Stimulated activated naive B cell treated with anti-CD40 and anti-IgM and Interleukin-4, amounts not matched to agents 10 μg/mL and 1 μg/mL and 100 μg/mL, for 72 hours (primary cell): ENCODE results near the gene POLR1A.

Source experiments
- ATAC-seq, 2 donors: fragments of 150-1000 bp; cut with Tn5 transposase; replicated peaks; 2 replicates each; pipeline ENCODE4 v1.10.0; 2021; ENCODE audit warnings: moderate library complexity in 1 of 2
- DNase-seq: peaks from one replicate; pipeline ENCODE4 v3.0.0; 2021
- H3K27ac Mint-ChIP-seq: one replicate; pipeline ENCODE4 v1.8.0; 2022; ENCODE audit warnings: mild to moderate bottlenecking, mixed read lengths
- H3K27me3 Mint-ChIP-seq, 2 donors: one replicate each; pipeline ENCODE4 v1.8.0; 2022; ENCODE audit warnings: mixed read lengths in 2 of 2
- H3K36me3 Mint-ChIP-seq, 2 donors: one replicate each; pipeline ENCODE4 v1.8.0; 2022; ENCODE audit warnings: mixed read lengths in 2 of 2, mild to moderate bottlenecking in 1 of 2
- H3K4me1 Mint-ChIP-seq, 2 donors: one replicate each; pipeline ENCODE4 v1.8.0; 2022; ENCODE audit warnings: mixed read lengths in 2 of 2, mild to moderate bottlenecking in 1 of 2
- H3K4me3 Mint-ChIP-seq, 2 donors: one replicate each; pipeline ENCODE4 v1.8.0; 2022; ENCODE audit warnings: mild to moderate bottlenecking in 2 of 2, mixed read lengths in 2 of 2, moderate library complexity in 1 of 2
- H3K9me3 Mint-ChIP-seq, 2 donors: one replicate each; pipeline ENCODE4 v1.8.0; 2022; ENCODE audit warnings: mixed read lengths in 2 of 2, mild to moderate bottlenecking in 1 of 2

Gene POLR1A

DNA sequence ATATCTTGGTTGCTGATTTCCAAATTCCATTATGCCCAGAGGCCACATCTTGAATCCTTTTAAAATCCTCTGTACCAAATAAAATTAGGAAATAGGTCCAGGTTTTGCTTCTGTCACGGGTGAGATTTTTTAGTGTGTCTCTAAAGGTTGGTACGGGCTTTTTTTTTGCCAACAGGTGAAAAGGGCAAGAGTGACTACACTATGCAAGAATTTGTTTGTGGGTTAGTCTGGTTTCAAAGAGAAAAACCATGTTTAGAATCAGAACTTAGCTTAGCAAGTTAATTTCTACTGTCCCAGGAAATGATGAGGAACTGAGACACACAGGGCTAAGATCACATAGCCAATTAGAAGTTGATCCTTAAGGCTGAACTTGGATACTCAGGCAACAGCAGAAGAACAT lies 41.7 kb downstream of the POLR1A start:
- ATAC-seq (peak; percentile 14 to 45), DNase-seq (no peak)
- no peak overlapping the region for H3K4me3 Mint-ChIP-seq
- H3K9me3 Mint-ChIP-seq: no peaks in the 10 kb centered on the region
- H3K36me3 Mint-ChIP-seq: peaks cover 61 to 69% of the 10 kb centered on the region in 2 donors
- H3K27ac Mint-ChIP-seq: no peak overlapping the region
- H3K27me3 Mint-ChIP-seq: no peaks in the 10 kb centered on the region
- peaks cover 6 to 12% of the 10 kb centered on the region in 2 donors for H3K4me1 Mint-ChIP-seq

DNA sequence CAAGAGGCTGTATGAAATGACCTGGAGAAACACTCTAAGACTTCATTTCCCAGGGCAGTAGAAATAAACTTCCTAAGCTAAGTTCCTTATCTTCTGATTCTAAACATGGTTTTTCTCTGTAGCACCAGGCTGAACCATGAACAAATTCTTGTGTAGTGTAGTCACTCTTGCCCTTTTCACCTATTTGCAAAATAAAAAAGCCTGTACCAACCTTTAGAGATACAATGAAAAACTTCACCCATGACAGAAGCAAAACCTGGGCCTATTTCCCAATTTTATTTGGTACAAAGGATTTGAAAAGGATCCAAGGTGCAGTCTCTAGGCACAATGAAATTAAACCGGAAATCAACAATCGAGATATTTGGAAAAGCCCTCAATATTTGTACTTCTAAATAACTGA lies 43.6 kb downstream of the POLR1A start:
- H3K4me3 Mint-ChIP-seq: no peak overlapping the region
- H3K27ac Mint-ChIP-seq: no peak overlapping the region
- peaks cover 6 to 8% of the 10 kb centered on the region in 2 donors for H3K4me1 Mint-ChIP-seq
- no peak for DNase-seq
- no peaks in the 10 kb centered on the region for H3K27me3 Mint-ChIP-seq
- no peak for ATAC-seq
- no peaks in the 10 kb centered on the region for H3K9me3 Mint-ChIP-seq
- H3K36me3 Mint-ChIP-seq: peaks cover 62 to 75% of the 10 kb centered on the region in 2 donors

DNA sequence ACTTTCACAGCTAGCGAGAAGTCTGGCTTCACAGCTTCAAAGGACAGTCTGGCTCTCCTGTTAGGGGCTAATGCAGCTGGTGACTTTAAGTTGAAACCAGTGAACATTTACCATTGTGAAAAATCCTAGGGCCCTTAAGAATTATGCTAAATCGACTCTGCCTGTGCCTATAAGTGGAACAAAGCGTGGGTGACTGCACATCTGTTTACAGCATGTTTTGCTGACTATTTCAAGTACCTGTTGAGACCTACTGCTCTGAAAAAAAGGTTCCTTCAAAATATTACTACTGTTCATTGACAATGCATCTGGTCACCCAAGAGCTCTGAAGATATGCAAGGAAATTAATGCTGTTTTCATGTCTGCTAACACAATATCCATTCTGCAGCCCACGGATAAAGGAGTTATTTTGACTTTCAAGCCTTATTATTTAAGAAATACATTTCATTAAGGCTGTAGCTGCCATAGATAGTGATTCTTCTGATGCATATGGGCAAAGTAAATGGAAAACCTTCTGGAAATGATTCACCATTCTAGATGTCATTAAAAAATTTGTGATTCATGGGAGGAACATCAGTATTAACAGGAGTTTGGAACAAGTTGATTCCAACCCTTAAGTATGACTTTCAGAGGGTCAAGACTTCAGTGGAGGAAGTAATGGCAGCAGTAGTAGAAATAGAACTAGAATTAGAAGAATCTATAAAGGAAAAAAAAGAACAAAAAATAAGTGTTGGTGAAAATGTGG lies 48.9 kb downstream of the POLR1A start:
- Mint-ChIP-seq H3K9me3 (no peaks in the 10 kb centered on the region), H3K4me1 (no peaks in the 10 kb centered on the region), H3K27me3 (no peaks in the 10 kb centered on the region), H3K27ac (no peak overlapping the region), H3K4me3 (no peak overlapping the region), H3K36me3 (peaks cover 51 to 74% of the 10 kb centered on the region in 2 donors)
- DNase-seq (no peak), ATAC-seq (no peak)

DNA sequence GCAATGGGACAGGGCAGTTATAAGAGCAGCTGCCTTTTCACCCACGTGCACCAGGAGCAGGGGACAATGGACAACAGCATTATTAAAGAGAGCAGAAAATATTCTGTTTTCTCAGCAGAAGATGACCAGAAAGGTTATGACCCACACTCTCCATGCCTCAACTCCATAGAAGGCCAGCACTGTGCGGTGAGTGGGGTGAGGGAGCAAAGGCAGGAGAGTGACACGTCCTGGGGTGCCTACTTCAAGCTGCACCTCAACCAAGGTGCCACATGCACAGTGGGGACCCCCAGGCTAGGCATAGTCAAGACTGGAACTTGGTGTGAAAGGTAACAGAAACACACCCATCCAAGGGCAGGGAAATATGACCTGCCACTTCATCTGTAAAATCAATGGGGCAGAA lies 50.4 kb downstream of the POLR1A start:
- H3K4me3 Mint-ChIP-seq: no peak overlapping the region
- DNase-seq: no peak
- no peaks in the 10 kb centered on the region for H3K27me3 Mint-ChIP-seq
- no peak for ATAC-seq
- peak overlapping the region; percentile 42 for H3K27ac Mint-ChIP-seq
- H3K4me1 Mint-ChIP-seq: no peaks in the 10 kb centered on the region
- H3K36me3 Mint-ChIP-seq: peaks cover 43 to 65% of the 10 kb centered on the region in 2 donors
- H3K9me3 Mint-ChIP-seq: no peaks in the 10 kb centered on the region

DNA sequence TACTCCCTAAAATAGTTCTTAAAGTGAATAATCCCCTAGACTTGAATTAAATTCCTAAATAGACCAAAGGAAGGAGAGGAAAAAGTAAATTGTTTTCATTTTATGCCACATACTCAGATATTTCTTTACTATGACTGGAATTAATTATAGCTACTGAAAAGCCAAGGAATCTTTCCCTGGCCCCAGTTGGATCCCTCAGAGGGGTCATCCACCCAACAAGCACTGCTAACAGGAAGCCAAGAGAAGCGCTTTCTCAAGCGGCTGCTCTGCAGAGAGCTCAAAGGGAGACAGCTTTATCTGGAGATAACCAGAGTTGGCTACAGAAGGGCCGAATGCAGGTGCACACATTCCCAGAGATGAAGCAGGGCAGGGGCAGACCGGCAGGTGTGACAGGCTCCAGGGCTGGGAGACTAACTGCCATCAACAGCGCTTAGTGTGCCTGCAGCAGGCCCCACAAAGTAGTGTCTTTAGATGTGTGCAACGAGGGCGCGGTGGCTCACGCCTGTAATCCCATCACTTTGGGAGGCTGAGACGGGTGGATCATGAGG lies 51.1 kb downstream of the POLR1A start:
- ATAC-seq: no peak
- no peaks in the 10 kb centered on the region for H3K4me1 Mint-ChIP-seq
- H3K9me3 Mint-ChIP-seq: no peaks in the 10 kb centered on the region
- H3K27me3 Mint-ChIP-seq: no peaks in the 10 kb centered on the region
- no peak overlapping the region for H3K4me3 Mint-ChIP-seq
- DNase-seq: no peak
- H3K36me3 Mint-ChIP-seq: peaks cover 42 to 71% of the 10 kb centered on the region in 2 donors
- H3K27ac Mint-ChIP-seq: peak overlapping the region; percentile 42

DNA sequence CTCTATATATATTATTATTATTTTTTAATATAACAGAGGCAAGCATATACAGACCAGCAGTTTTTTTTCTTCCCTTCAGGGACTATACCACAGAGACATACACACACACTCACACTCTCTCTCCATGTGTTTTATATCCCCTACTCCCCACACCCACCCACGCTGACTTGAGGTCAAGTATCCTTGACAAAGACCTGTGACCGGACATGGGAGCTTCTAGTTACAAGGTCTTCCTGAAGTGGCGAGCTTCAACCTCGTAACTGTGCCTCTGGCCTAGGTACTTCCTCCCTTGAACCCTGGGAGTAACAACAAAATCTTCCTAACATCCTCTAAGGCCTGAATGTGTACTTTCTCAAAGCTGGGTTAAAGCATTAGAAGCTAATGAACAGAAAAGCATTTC lies 52.5 kb downstream of the POLR1A start:
- Mint-ChIP-seq H3K36me3 (peaks cover 45 to 70% of the 10 kb centered on the region in 2 donors), H3K4me1 (no peaks in the 10 kb centered on the region), H3K9me3 (no peaks in the 10 kb centered on the region), H3K27ac (no peak overlapping the region), H3K4me3 (no peak overlapping the region), H3K27me3 (no peaks in the 10 kb centered on the region)
- ATAC-seq (no peak), DNase-seq (no peak)

DNA sequence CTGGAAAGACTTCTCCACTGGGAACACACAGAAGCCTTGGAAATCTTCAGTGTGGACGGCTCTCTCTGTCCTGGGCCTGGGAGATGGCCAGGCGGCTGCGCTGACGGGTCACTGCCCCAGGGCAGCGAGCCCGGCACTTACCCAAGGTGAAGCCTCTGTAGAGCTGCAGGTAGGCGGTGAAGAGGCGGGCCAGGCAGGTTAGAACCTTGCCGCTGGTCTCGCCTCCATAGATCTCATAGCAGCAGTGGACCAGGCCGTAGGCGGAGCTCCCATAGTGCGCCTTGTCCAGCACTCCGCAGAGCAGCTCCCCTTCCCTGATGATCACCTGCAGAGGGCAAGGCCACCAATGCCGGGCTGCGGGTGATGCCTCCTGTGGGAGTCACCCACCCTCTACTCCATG lies 53.0 kb downstream of the POLR1A start:
- peaks cover 45 to 66% of the 10 kb centered on the region in 2 donors for H3K36me3 Mint-ChIP-seq
- no peak overlapping the region for H3K27ac Mint-ChIP-seq
- no peaks in the 10 kb centered on the region for H3K9me3 Mint-ChIP-seq
- H3K27me3 Mint-ChIP-seq: no peaks in the 10 kb centered on the region
- H3K4me3 Mint-ChIP-seq: no peak overlapping the region
- no peak for ATAC-seq
- H3K4me1 Mint-ChIP-seq: no peaks in the 10 kb centered on the region
- no peak for DNase-seq

DNA sequence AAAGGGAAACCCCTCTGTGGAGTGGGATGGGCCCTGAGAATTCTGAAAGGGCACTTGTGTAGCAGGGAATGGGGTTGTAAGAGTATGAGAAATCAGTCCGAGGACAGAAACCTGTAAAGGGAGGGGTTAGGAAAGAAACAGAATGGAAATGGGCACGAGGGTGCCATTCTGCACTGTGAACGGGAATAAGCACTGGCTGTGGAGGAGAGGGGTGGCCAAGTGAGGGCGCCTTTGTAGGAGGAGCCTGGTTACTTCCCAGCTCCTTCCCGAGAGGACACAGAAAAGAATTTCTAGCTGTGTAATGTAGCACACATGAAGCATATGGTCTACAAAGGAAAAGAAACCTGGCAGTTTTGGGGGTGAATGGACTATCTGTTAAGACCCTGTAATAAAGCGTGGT lies 53.4 kb downstream of the POLR1A start:
- DNase-seq (no peak), ATAC-seq (no peak)
- H3K27me3 Mint-ChIP-seq: no peaks in the 10 kb centered on the region
- H3K4me1 Mint-ChIP-seq: no peaks in the 10 kb centered on the region
- peaks cover 42 to 64% of the 10 kb centered on the region in 2 donors for H3K36me3 Mint-ChIP-seq
- H3K9me3 Mint-ChIP-seq: no peaks in the 10 kb centered on the region
- no peak overlapping the region for H3K4me3 Mint-ChIP-seq
- no peak overlapping the region for H3K27ac Mint-ChIP-seq

DNA sequence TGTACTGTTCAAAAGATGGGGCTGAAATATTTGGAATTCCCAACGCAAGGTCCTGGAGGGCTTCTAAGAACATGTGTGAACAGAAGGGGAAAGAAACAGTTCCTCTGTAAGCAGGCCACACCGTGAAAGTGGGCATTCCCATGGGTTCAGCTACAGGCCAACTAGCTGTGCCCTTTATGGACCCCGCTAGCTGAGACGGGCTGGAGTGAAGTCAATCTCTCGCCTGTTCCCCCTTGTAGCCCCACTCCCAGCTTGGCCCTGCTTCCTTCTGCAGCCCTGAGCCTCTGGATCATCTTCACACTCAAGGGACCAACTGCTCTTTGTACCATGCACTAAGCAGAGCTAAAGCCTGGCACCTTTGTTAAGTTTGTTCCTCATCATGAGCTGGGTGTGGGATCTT lies 55.4 kb downstream of the POLR1A start:
- ATAC-seq (no peak), DNase-seq (no peak)
- no peaks in the 10 kb centered on the region for H3K4me1 Mint-ChIP-seq
- peaks cover 40 to 65% of the 10 kb centered on the region in 2 donors for H3K36me3 Mint-ChIP-seq
- H3K27ac Mint-ChIP-seq: no peak overlapping the region
- H3K9me3 Mint-ChIP-seq: no peaks in the 10 kb centered on the region
- no peaks in the 10 kb centered on the region for H3K27me3 Mint-ChIP-seq
- H3K4me3 Mint-ChIP-seq: no peak overlapping the region

DNA sequence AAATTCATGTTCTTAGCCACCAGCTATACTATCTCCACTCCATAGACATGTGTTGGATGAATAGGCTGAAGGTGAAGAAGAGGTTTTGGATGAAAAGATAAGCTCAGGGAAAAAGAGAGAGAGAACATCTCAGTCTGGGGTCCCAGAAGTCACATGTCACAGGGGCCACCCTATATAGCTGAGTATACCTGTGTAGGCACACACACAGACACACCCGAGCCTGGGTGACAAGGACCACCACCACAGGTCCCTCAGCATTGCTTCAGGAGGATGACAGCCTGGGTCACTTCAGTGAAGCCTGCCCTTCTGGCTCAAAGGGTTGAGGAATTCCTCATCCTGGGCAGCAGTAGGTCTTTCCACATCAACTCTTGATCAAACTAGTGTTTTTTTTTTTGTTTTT lies 56.2 kb downstream of the POLR1A start:
- H3K4me3 Mint-ChIP-seq: no peak overlapping the region
- H3K27me3 Mint-ChIP-seq: no peaks in the 10 kb centered on the region
- no peaks in the 10 kb centered on the region for H3K9me3 Mint-ChIP-seq
- H3K4me1 Mint-ChIP-seq: peaks cover 0 to 1% of the 10 kb centered on the region in 2 donors
- no peak overlapping the region for H3K27ac Mint-ChIP-seq
- H3K36me3 Mint-ChIP-seq: peaks cover 47 to 65% of the 10 kb centered on the region in 2 donors
- ATAC-seq: no peak
- DNase-seq: no peak

DNA sequence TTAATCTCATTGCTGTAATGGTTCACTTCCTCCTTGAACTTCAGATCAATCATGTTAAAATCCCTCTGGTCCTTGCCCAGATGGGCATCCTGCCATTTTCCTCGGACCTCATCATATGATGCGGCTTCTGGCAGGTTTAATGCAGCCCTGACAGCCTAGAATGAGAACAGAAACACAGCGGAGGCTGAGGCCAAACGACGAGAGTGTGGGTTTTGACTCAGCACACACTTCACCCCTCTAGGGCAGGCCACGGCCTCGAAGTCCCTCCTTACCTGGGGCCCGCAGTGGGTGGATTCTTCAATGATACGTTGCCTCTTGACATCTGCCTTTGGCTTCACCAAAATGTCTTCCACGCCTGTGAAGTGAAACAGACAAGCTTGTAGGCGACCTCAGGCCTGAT lies 56.8 kb downstream of the POLR1A start:
- Mint-ChIP-seq H3K4me1 (peaks cover 0 to 1% of the 10 kb centered on the region in 2 donors), H3K27ac (no peak overlapping the region), H3K4me3 (no peak overlapping the region), H3K27me3 (no peaks in the 10 kb centered on the region), H3K9me3 (no peaks in the 10 kb centered on the region), H3K36me3 (peaks cover 45 to 62% of the 10 kb centered on the region in 2 donors)
- no peak for ATAC-seq
- no peak for DNase-seq

DNA sequence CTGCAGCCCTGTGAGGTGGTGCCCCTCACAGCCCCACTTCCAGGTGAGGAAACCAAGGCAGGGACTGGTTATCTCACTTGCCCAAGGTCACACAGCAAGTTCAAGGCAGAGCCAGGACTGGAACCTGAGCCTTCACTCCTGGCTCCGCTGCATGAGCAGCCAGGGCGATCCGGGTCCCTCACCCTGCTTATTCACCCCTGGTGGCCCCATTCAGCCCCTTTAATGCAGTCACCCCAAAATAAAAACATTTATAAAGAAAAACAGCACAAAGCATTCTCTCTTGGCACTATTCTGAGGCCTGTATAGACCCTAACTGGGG lies 57.3 kb downstream of the POLR1A start:
- no peak overlapping the region for H3K27ac Mint-ChIP-seq
- H3K36me3 Mint-ChIP-seq: peaks cover 44 to 62% of the 10 kb centered on the region in 2 donors
- peaks cover 0 to 1% of the 10 kb centered on the region in 2 donors for H3K4me1 Mint-ChIP-seq
- no peak overlapping the region for H3K4me3 Mint-ChIP-seq
- H3K9me3 Mint-ChIP-seq: no peaks in the 10 kb centered on the region
- ATAC-seq (no peak), DNase-seq (no peak)
- H3K27me3 Mint-ChIP-seq: no peaks in the 10 kb centered on the region

DNA sequence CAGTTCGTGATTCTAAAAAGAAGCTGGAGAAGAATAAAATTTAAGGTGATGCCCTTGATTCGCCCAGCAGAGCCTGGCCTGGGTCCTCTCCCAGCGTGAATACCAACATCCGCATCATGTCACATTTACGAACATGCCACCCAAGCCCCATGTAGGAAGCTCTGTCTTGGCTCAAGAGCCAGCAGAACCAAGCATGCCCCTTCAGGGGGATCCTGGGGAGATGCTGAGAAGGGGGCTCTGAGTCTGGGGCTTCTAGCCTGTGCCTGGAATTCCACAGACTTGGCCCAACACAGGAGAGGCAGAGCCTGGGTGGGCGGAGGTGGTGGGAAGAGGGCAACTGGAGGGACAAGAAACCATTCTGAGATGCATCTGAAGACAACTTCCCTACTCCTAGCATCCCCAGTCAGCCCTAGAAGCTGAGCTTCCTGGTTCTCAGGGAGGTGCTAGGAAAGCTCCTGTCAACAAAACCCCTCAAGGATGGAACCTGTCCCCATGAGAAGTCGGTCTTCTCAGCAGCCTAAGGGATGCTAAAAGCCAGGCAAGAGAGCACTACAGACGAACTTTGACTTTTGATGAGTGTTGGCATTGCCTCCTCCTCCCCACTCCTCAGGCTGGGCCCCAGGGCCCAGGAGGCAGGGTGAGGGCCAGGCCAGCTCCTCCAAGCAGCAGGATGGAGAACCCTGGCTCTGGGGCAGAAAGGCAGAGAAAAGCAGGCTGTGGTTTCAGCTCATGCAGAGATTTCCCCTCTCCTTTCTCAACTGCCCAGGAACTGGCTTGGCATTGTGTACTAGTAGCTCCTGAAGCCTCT lies 57.9 kb downstream of the POLR1A start:
- Mint-ChIP-seq H3K36me3 (peaks cover 46 to 63% of the 10 kb centered on the region in 2 donors), H3K27ac (no peak overlapping the region), H3K27me3 (no peaks in the 10 kb centered on the region), H3K9me3 (no peaks in the 10 kb centered on the region), H3K4me1 (peaks cover under 1 to 1% of the 10 kb centered on the region in 2 donors), H3K4me3 (no peak overlapping the region)
- ATAC-seq (no peak), DNase-seq (no peak)

DNA sequence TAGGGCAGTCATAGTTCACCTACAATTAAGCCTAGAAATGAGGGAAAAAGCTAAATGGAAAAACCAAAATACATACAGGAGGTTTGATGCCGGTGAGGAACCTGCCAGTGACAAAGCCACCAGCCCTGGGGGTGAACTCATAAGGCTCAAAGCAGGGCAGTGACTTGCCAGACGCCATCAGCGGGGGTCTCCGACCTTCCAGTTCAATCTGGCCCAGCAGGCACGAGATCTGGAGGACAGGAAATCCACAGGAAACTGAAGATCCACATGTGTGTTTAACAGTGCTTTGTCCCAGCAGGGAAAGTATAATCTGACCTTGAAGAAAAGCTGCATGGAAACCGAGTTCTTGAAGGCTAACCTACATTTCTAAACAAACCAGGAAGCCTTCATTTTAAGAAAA lies 60.1 kb downstream of the POLR1A start:
- ATAC-seq: no peak
- H3K9me3 Mint-ChIP-seq: no peaks in the 10 kb centered on the region
- H3K4me3 Mint-ChIP-seq: no peak overlapping the region
- peaks cover 8 to 14% of the 10 kb centered on the region in 2 donors for H3K4me1 Mint-ChIP-seq
- no peaks in the 10 kb centered on the region for H3K27me3 Mint-ChIP-seq
- H3K36me3 Mint-ChIP-seq: peaks cover 51 to 73% of the 10 kb centered on the region in 2 donors
- no peak overlapping the region for H3K27ac Mint-ChIP-seq
- DNase-seq: no peak

DNA sequence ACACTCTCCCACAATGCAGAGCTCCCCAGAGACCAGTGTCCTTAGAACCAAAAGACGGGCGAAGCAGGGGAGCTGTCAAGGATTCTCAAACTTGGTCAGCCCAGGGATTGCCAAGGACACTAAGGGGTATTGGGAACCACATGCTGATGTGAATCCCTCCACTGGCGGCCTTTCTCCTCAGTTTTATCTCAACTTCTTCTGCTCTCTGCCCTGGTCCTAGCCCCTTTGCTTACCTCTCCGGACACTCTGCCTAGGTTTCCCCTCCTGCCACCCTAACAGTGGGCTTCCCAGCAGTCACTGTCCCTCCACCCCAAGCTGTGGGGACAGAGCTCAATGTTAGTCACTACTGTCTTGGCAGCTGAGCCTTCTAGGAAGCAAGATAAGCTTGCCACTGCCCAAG lies 61.1 kb downstream of the POLR1A start:
- H3K4me1 Mint-ChIP-seq: peaks cover 13 to 17% of the 10 kb centered on the region in 2 donors
- peaks cover 56 to 71% of the 10 kb centered on the region in 2 donors for H3K36me3 Mint-ChIP-seq
- H3K9me3 Mint-ChIP-seq: no peaks in the 10 kb centered on the region
- ATAC-seq (no peak), DNase-seq (no peak)
- H3K27ac Mint-ChIP-seq: peak overlapping the region; percentile 31
- no peak overlapping the region for H3K4me3 Mint-ChIP-seq
- no peaks in the 10 kb centered on the region for H3K27me3 Mint-ChIP-seq
